Head of caudate nucleus (tissue), 42 donors: ENCODE measurements around the gene RHBG.
"Not testable (repeated sequence)": the region's sequence is repeated elsewhere in the genome, so short reads cannot be mapped to it uniquely, and the experiment has no call there.

ENCODE experiments used
- DNase-seq, 42 donors: peaks; one replicate each; pipeline versions ENCODE4 v3.0.0 to v3.0.0-alpha.2; 2020 to 2021; ENCODE audit warnings: mixed read lengths in 7 of 42
- intact Hi-C: fragments of 100-400 bp; cut with DNase I; formaldehyde crosslinking; loops from one replicate; pipeline ENCODE4 v1.15.0; 2022

The RHBG gene, protein sequence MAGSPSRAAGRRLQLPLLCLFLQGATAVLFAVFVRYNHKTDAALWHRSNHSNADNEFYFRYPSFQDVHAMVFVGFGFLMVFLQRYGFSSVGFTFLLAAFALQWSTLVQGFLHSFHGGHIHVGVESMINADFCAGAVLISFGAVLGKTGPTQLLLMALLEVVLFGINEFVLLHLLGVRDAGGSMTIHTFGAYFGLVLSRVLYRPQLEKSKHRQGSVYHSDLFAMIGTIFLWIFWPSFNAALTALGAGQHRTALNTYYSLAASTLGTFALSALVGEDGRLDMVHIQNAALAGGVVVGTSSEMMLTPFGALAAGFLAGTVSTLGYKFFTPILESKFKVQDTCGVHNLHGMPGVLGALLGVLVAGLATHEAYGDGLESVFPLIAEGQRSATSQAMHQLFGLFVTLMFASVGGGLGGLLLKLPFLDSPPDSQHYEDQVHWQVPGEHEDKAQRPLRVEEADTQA

DNA sequence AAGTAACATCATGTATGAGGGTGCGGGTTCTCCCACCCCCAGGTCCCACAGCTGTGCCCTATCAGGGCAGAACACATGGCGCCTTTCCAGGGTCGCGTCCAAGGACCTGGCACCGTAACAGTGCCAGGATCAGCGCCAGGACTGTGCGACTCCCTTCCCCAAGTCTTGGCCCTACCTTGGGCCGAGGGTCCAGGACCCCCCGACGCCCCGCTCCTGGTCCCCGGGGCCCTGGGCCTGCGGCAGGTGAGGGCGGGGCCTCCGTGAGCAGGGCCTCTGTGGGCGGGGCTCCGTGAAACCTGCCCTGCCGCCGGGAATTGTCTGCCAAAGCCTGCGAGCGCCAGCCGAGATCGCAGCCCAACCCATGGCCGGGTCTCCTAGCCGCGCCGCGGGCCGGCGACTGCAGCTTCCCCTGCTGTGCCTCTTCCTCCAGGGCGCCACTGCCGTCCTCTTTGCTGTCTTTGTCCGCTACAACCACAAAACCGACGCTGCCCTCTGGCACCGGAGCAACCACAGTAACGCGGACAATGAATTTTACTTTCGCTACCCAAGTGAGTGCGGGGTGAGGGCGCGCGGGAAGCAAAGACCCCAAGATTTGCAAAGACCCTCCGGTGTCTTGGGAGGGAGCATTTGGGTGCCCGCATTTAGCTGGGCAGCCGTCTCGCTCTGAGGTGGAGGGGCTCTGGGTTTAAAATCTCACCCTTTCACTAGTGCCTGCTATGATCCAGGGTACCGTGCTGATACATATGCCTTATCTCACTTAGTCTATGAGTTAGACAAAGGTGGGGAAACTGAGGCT lies at the start of gene RHBG:
Gene RHBG, plus strand, starts transcription at position 323 of the 796 bp plus-strand sequence. Its CDS starts 39 bp downstream, at position 362.
- intact Hi-C loops, result no loop called here
- peak in 7 of 42 donors; percentile 12 to 43 (median 30) for DNase-seq

DNA sequence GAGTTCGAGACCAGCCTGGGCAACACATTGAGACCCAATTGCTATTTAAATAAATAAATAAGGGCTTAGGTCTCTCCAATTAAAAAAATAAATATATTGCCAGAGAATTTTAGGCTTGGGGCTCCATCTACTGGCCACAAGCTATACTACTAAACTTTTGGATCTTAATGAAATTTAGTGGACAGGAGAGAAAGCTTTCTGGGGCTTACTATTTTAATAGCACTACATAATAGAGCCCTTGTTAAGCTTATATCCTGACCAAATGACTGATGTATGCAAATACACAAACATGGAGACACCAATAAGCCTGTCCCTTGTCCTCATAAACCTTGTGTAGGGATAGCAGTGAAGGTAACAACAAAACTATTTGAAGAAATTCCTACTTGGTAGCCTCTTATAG lies 49.3 kb upstream of the RHBG start:
- intact Hi-C loops, result no loop called here
- DNase-seq, result peak in 2 of 42 donors; percentile 15 to 18

DNA sequence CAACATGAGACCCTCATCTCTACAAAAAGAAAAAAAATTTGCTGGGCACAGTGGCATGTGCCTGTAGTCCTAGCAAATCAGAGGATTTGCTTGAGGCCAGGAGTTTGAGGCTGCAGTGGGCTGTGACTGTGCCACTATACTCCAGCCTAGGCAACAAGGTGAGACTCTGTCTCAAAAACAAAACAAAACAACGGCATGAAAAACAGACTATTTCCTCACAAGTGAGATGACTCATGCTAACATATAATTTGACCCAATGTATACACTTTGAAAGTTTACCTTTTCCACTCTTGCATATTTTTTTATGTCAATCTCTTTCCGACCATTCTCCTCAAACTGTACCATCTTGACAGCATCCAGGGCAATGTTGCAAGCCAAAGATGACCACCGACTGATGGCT lies 48.5 kb upstream of the RHBG start:
- intact Hi-C loops, result no loop called here
- DNase-seq, result no peak

DNA sequence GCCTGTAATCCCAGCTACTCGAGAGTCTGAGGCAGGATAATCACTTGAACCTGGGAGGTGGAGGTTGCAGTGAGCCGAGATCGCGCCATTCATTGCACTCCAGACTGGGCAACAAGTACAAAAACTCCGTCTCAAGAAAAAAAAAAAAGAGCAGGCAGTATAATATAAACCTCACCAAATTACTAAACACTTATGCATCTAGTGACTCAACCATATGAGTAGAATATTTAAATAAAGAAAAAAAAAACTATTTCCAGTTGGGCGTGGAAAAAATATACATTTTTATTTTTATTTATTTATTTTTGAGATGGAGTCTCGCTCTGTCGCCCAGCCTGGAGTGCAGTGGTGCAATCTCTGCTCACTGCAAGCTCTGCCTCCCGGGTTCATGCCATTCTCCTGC lies 45.8 kb upstream of the RHBG start:
- DNase-seq, intact Hi-C loops: not testable (repeated sequence)

DNA sequence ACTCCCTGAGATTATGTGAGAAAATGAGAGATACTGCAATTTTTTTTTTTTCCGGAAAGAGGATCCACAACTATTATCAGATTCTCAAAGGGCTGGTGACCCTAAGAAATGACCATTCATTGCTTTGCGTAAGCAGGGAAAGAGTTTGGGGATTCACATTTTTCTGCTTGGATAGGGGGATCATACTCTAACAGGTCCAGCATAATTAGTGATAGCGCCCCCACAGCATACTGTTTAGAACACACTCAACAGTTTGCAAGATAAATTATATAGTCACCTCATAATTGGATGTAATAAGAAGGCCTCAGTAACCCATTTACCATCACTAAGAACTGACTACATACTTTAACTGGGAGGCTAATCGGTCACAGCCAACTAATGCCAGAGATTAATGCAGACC lies 32.8 kb upstream of the RHBG start:
- intact Hi-C loops, result no loop called here
- no peak for DNase-seq

DNA sequence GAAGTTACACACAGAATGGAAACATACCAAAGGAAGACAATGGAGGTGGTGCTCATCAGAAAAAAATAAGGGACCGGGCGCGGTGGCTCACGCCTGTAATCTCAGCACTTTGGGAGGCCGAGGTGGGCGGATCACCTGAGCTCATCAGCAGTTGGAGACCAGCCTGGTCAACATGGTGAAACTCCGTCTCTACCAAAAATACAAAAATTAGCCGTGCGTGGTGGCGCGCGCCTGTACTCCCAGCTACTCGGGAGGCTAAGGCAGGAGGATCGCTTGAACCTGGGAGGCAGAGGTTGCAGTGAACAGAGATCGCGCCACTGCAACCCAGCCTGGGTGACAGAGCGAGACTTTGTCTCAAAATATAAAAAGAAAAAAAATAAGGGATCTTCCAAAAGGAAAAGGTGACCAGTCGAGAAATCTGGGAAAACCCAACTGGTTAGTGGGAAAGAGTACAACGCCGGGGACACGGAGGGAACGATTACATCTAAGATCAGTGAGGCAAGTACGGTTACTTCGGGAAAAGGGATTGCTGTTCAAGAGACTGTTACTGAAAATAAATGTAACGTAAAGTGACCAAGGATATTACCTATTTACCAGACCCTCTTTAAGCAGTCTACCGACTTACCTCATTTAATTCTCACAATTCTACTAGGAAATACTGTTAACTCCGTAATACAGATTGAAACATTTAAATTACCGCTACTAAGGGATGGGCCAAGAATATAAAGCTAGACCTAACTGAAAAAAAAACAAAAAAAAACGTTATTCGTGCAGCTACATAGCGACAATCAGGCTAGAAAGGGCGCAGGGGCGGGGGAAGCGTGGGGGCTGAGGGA lies 31.7 kb upstream of the RHBG start:
- intact Hi-C loops, result no loop called here
- DNase-seq, result peak in 3 of 42 donors; percentile 7 to 42 (median 26)

DNA sequence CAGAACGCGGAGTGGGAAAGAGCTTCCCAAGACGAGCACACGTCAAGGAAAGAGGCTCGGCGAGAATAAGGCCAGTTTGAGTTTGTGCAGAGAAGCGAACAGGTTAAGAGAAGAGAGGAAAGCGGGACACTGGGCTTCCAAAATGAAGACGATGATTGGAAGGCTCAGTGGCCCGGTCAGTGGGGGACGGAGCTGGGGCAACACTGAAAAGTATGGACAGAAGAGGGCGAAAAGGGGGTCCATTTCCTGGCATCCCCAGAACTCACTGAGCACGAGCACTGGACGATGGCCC lies 31.2 kb upstream of the RHBG start:
- intact Hi-C loops, result loop anchor here (2.0 kb wide), 1 partner anchor 55 kb away; the partner anchor contains the start of gene SMG5

DNA sequence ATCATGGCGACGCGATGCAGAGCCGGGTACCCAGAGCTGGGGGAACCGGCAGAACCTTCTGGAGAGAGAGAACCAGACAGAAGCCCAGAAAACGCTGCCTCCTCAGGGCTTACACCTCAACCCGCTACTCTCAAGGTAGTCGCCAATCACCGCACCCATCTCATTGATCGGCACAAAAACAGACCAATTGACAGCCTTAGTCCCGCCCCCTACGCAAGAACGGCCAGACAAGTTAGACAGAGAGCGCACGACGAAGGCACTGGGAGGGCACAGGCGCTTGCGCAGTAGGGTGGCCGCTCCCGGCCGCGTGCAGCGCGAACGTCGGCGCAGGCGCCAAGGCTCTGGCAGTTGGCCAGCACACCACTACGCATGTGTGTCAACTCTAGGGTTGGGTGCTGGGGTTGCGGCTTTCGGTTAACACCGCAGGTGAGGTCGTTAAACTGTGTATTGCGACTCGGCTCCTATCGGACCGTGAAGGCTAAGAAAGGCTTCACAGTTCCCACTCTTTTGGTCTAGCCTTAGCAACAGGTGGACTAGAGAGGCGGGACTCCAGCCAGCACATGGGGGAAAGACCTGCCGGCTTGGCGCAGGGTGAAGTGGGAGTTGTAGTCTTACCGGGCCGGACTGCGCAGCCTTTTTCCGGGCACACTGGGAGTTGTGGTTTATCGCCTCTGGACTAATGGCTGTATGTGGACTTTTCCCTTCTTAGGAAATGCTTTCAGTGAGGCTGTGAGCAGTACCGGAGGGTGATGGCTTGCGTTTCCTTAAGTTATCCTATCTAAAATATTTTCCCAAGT lies 30.6 kb upstream of the RHBG start, which contains the start of the genes CCT3 and TSACC:
Gene CCT3, minus strand, starts transcription at position 113 of the 797 bp plus-strand sequence. Its CDS starts 108 bp downstream, at position 5.
Gene TSACC, plus strand, starts transcription at position 347 of the 797 bp plus-strand sequence. CDS start 1,232 bp downstream, outside the sequence.
- DNase-seq, result peak; percentile 91 to 100 (median 98)
- intact Hi-C loops, result loop anchor here (2.0 kb wide), 1 partner anchor 56 kb away; the partner anchor contains the start of gene SMG5

More for the DNA sequence above, 31.2 kb upstream of the RHBG start:
- peak in 18 of 42 donors; percentile 3 to 67 (median 38) for DNase-seq

DNA sequence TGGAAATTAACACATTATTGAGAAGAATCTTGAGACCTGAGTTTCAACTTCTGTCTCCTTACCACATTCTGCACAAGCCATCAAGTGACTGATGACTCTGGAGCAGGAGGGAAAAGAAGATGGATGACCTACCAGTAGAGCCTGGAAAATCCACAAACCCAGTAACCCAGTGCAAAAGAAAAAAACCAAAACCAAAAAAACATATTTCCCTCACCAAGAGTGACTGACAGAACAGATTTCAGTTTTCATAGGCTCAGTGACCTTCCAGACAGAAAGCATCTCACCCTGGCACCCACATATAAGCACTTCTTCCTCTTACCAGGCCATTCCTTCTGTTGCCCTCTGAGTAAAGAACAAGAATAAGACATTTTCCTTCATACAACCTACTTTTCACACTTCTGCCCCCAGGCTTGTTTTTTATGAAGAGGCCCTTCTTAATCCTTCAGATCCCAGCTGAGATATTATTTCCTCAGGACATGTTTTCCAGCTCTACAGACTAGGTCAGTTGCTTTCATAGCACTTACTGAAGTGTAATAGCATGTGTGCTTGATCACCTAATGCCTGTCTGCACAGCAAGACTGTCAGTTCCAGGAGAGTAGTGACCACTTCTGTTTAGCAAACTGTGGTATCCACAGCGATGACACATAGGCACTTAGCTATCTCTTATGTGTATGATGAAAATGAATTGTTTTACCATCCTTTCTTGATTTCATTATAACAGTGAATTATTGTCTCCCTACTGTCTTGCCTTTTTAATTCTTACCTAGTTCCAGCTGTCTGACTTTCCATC lies 26.6 kb upstream of the RHBG start:
- DNase-seq, result no peak
- intact Hi-C loops, result no loop called here

DNA sequence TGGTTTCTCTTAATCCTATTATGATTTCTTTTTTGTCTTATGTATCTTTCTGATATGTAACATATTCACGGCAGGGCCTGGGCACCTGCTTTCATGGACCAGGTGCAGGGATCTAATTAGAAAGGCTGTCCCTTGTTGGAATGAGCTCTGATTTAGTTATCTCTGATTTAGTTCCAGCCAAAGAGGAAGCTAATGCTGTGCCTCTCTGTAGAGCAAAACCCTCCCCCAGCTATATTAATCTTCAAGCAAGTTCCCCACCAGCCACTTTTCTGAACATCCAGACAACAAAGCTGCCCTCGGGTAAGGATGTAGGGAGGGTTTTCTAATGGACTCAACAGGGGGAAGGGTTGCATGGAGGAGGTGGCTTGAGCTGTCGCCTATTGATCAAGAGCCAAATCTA lies 24.6 kb upstream of the RHBG start:
- no peak for DNase-seq
- intact Hi-C loops, result no loop called here

DNA sequence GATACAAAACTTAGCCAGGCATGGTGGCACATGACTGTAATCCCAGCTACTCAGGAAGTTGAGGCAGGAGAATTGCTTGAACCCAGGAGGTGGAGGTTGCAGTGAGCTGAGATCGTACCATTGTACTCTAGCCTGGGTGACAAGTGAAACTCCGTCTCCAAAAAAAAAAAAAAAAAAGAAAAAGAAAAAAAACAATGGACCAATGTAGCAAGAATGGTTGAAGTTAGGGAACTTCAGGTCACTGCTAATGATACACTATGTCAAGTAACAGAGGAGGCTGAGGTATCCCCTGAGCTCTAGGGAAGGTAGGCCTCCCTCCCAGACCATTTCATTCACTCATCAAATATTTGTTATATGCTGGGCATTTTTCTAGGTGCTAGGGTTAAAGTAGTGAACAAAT lies 23.0 kb upstream of the RHBG start:
- intact Hi-C loops, DNase-seq: not testable (repeated sequence)

DNA sequence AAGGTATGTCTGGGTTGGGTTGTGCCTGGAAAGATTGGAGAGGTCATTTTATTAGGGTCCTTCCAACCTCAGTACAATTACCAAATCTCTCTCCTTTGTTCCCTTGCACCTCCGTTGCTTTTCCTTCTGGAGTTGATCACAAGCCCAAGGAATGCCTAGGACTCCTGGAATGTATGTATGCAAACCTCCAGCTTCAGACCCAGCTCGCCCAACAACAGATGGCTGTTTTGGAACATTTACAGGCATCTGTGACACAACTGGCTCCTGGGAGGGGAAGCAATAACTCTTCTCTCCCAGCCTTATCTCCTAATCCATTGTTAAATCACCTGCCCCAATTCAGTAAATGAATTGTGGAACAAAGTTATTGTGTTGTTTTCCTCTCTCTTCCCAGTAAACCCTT lies 22.4 kb upstream of the RHBG start:
- DNase-seq, result no peak
- intact Hi-C loops, result no loop called here

DNA sequence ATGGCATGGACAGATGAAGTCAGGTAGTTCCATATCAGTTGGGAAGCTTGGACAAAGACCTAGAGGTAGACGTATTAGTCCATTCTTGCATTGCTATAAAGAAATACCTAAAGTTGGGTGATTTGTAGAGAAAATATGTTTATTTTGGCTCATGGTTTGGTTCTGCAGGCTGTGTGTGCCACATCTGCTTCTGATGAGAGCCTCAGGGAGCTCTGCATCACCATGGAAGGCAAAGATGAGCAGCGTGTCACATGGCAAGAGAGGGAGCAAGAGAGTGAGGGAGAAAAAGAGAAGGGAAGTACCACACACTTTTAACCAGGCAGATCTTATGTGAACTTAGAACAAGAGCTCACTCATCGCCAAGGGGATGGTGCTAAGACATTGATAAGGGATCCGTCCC lies 21.7 kb upstream of the RHBG start:
- DNase-seq, result no peak
- intact Hi-C loops, result no loop called here

DNA sequence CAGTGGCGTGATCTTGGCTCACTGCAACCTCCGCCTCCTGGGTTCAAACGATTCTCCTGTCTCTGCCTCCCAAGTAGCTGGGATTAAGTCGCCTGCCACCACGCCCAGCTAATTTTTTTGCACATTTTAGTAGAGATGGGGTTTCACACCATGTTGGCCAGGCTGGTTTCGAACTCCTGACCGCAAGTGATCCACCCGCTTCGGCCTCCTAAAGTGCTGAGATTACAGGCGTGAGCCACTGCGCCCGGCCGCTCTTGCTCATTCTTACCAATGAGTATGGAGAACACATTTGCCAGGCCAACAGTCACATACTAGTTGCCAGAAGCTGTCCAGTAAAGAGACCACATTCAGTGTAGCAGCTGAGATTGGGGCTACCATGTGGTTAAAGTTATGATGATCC lies 16.5 kb upstream of the RHBG start:
- DNase-seq, intact Hi-C loops: not testable (repeated sequence)

DNA sequence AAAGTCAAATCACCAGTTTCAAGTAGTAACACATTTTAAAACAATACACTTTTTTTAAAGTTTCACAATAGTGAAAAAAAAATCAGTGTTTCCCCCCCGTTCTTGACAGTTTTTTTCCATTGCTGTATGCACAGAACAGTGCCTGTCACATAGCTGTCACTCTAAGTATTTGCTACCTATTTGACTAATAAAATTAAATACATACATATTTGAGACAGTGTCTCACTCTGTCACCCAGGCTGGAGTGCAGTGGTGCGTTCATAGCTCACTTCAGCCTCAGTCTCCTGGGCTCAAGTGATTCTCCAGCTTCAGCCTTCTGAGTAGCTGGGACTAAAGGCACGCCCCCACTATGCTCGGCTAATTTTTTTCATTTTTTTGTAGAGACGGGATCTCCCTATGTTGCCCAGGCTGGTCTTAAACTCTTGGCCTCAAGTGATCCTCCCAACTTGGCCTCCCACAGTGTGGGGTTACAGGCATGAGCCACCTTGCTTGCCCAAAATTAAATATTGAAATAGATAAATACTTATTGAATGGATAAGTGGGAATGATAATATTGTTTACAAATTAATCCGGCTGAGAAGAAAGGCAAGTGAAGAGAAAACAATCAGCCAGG lies 12.6 kb upstream of the RHBG start:
- intact Hi-C loops, result no loop called here

DNA sequence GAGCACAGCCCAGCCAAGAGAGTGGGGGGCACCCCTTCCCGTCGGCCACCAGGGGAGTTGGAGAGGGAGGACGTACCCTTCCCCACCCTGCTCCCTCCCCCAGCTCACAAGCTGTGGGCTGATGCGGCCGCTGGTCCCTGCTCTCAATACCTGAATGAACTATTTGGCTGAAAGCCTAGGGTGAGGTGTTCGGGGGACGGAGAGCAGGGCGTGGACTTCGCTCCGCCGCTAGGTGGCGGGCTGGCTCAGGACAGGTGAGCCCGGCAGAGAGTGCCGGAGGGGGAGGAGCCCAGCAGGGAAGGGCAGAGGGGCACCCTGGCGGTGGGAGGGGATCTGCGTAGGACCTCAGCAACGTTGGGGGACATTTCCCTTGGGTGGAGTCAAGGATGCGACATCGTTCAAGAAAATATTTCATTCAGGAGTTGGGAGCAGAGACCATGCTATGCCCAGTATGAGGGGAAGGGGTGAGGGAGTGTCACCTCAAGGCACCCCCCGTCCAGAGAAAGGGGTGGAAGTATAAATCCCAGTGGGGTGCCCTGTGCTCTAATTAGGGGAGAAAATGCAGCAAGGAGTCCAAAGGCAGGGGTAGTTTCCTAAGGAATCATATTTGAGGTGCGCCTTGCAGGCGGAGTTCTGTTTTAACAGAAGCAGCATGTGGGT lies 12.0 kb upstream of the RHBG start:
- intact Hi-C loops, result no loop called here
- peak in 36 of 42 donors; percentile 15 to 81 (median 46) for DNase-seq

More for the DNA sequence above, 12.6 kb upstream of the RHBG start:
- no peak for DNase-seq
